T-cell (primary cell): ENCODE data around the gene CNTNAP2. TPM values are rescaled to one million over a fixed set of nuclear protein-coding genes. Genes with fewer than 3 reads are reported as not detected.
"Not testable (repeated sequence)": the region's sequence is repeated elsewhere in the genome, so short reads cannot be mapped to it uniquely, and the experiment has no call there.

Experiments used
- ATAC-seq, 4 experiments: fragments of 200-7000 bp in 3 of 4; fragments of 150-1000 bp in 1 of 4; cut with Tn5 transposase; replicated peaks in 1 of 4; 1 replicate in 3 of 4; 2 replicates in 1 of 4; pipeline ENCODE4 v1.10.0; 2021; ENCODE audit warnings: moderate library complexity in 3 of 4, mild to moderate bottlenecking in 2 of 4, moderate number of reproducible peaks in 1 of 4
- CTCF ChIA-PET, 2 donors: fragments of 300-600 bp; sonication (Branson Sonifier 250); formaldehyde crosslinking; loops; one replicate each; lab custom pipeline; 2022; ENCODE audit warnings: antibody characterized with exemption in 2 of 2; lab: Charles Lee
- POLR2A ChIA-PET, 2 donors: fragments of 300-600 bp; sonication (Branson Sonifier 250); formaldehyde crosslinking; loops; one replicate each; lab custom pipeline; 2022; ENCODE audit warnings: antibody characterized with exemption in 2 of 2; lab: Charles Lee
- DNase-seq, 35 experiments: peaks; one replicate each; pipeline versions ENCODE4 v3.0.0 to v3.0.0-alpha.2; 2013 to 2023
- H3K27ac ChIP-seq: one replicate; pipeline ENCODE4 v1.5.1; 2013; ENCODE audit warnings: low read length
- H3K27me3 ChIP-seq, 2 experiments: replicated peaks in 1 of 2; 1 replicate in 1 of 2; 2 replicates in 1 of 2; pipeline versions ENCODE4 v1.6.1 to v1.7.0; 2013; ENCODE audit warnings: low read length in 1 of 2, mixed read lengths in 1 of 2; ENCODE audit not compliant: control insufficient read depth in 2 of 2, insufficient read depth in 2 of 2; ENCODE audit errors: extremely low read depth in 1 of 2
- H3K36me3 ChIP-seq, 2 donors: 1 replicate in 1 of 2; 2 replicates in 1 of 2; pipeline versions ENCODE4 v1.6.1 to v1.7.0; 2013; ENCODE audit warnings: low read length in 1 of 2; ENCODE audit not compliant: control insufficient read depth in 2 of 2, insufficient read depth in 1 of 2; ENCODE audit errors: extremely low read depth in 1 of 2
- H3K4me1 ChIP-seq, 2 experiments: 1 replicate in 1 of 2; 2 replicates in 1 of 2; pipeline versions ENCODE4 v1.6.1 to v1.7.0; 2013; ENCODE audit warnings: low read length in 2 of 2, mixed read lengths in 1 of 2; ENCODE audit not compliant: insufficient read depth in 2 of 2, control insufficient read depth in 1 of 2; ENCODE audit errors: extremely low read depth in 1 of 2
- H3K4me3 ChIP-seq, 2 donors: 1 replicate in 1 of 2; 2 replicates in 1 of 2; pipeline versions ENCODE4 v1.5.1 to v1.7.0; 2013; ENCODE audit warnings: mild to moderate bottlenecking in 2 of 2, low read length in 1 of 2, moderate library complexity in 1 of 2; ENCODE audit not compliant: control insufficient read depth in 1 of 2; ENCODE audit errors: extremely low read depth in 1 of 2
- H3K9me3 ChIP-seq: 2 replicates; pipeline ENCODE4 v1.7.0; 2013
- H3K27ac Mint-ChIP-seq, 2 donors: one replicate each; pipeline ENCODE4 v1.8.0; 2020 to 2021; ENCODE audit warnings: mild to moderate bottlenecking in 2 of 2, mixed read lengths in 2 of 2
- H3K27me3 Mint-ChIP-seq, 2 donors: one replicate each; pipeline ENCODE4 v1.8.0; 2021 to 2022; ENCODE audit warnings: mixed read lengths in 2 of 2
- H3K36me3 Mint-ChIP-seq: one replicate; pipeline ENCODE4 v1.8.0; 2021; ENCODE audit warnings: mixed read lengths
- H3K4me1 Mint-ChIP-seq, 3 donors: one replicate each; pipeline ENCODE4 v1.8.0; 2020 to 2022; ENCODE audit warnings: mixed read lengths in 3 of 3, mild to moderate bottlenecking in 1 of 3
- H3K4me3 Mint-ChIP-seq, 3 donors: one replicate each; pipeline ENCODE4 v1.8.0; 2020 to 2022; ENCODE audit warnings: mild to moderate bottlenecking in 3 of 3, mixed read lengths in 3 of 3, moderate library complexity in 3 of 3
- H3K9me3 Mint-ChIP-seq, 3 donors: one replicate each; pipeline ENCODE4 v1.8.0; 2020 to 2022; ENCODE audit warnings: mixed read lengths in 3 of 3
- WGBS: methylation state at CpG from one replicate; pipeline ENCODE4 v1.1.5; 2013; ENCODE audit warnings: missing lambda C conversion rate; ENCODE audit not compliant: insufficient coverage; 5-methylcytosine and 5-hydroxymethylcytosine counted together
- total RNA-seq, 35 experiments: library from RNA in 6 of 35; stranded (reverse) in 6 of 35; fragments of 120-200 nt in 1 of 35; gene quantifications; one replicate each; pipeline versions ENCODE4 v1.2.1 to v1.2.4 and lab custom pipeline; 2013 to 2026

Gene CNTNAP2
- total RNA-seq, 5 donors from 2014 or later (not counting 1 experiment from before 2014, with no cell fraction given): 0.15 to 0.72 (median 0.21) TPM

GRCh38 chr7:147586526-147586925 is 1469.9 kb downstream of the CNTNAP2 start:
- H3K27ac ChIP-seq: no peak overlapping the region
- H3K4me1 ChIP-seq: no peaks in the 10 kb centered on the region
- H3K9me3 ChIP-seq: no peaks in the 10 kb centered on the region
- no peak for ATAC-seq
- no CpG with 5 or more reads among the region's 1 CpG for WGBS
- POLR2A ChIA-PET: no interaction called here
- Mint-ChIP-seq H3K27ac (no peak overlapping the region), H3K27me3 (no peaks in the 10 kb centered on the region), H3K4me3 (no peak overlapping the region), H3K9me3 (peaks cover 0 to 4% (median 0%) of the 10 kb centered on the region in 3 donors), H3K36me3 (no peaks in the 10 kb centered on the region), H3K4me1 (no peaks in the 10 kb centered on the region)
- CTCF ChIA-PET: no interaction called here
- no peaks in the 10 kb centered on the region for H3K27me3 ChIP-seq
- no peaks in the 10 kb centered on the region for H3K36me3 ChIP-seq
- no peak overlapping the region for H3K4me3 ChIP-seq
- DNase-seq: no peak

DNA sequence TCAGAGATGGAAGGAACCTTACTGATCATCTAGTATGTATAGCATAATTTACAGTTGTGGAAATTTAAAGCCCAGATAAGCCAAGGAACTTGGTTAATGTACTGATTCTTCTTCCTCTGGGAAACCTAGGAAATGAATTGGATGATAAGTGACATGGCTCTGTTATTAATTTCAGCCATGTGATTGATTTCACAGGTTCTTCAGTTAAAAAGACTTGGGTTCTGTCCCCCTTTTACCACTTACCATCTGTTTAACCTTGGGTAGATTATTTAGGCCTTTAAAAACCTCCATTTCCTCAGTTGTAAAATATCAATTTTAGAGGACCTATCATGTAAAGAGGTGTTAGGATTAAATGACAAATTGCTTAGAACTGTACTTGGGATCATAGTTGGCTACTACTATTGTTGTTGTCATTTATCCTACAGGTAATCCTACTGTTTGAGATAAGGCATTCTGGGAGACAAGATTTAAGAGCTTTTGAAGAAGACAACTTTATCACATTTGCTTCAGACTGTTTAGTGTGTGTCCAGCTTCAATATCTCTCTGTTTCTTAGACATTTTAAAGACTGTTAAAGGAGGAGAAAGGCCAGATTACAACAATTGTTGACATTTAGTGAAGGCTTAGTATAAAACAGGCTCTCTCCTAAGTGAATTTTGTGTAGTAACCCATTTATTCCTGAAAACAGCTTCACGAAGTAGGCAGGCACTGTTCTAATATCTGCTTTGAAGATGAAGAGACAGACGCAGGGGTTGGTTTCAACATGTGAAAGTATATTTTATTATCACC is 1476.9 kb downstream of the CNTNAP2 start:
- Mint-ChIP-seq H3K36me3 (no peaks in the 10 kb centered on the region), H3K4me3 (no peak overlapping the region), H3K27me3 (no peaks in the 10 kb centered on the region), H3K27ac (no peak overlapping the region), H3K9me3 (peaks cover 0 to 34% (median 10%) of the 10 kb centered on the region in 3 donors), H3K4me1 (no peaks in the 10 kb centered on the region)
- POLR2A ChIA-PET: no interaction called here
- no peaks in the 10 kb centered on the region for H3K36me3 ChIP-seq
- H3K4me3 ChIP-seq: no peak overlapping the region
- WGBS: no CpG with 5 or more reads among the region's 2 CpGs
- ATAC-seq (no peak), DNase-seq (no peak)
- CTCF ChIA-PET: no interaction called here
- no peaks in the 10 kb centered on the region for H3K27me3 ChIP-seq
- no peak overlapping the region for H3K27ac ChIP-seq
- no peaks in the 10 kb centered on the region for H3K9me3 ChIP-seq
- H3K4me1 ChIP-seq: no peaks in the 10 kb centered on the region

- ATAC-seq: no peak
- H3K9me3 Mint-ChIP-seq: peaks cover 3 to 42% (median 11%) of the 10 kb centered on the region in 3 donors
Observed at GRCh38 chr7:147595042-147595441, 1478.4 kb downstream of the CNTNAP2 start.

DNA sequence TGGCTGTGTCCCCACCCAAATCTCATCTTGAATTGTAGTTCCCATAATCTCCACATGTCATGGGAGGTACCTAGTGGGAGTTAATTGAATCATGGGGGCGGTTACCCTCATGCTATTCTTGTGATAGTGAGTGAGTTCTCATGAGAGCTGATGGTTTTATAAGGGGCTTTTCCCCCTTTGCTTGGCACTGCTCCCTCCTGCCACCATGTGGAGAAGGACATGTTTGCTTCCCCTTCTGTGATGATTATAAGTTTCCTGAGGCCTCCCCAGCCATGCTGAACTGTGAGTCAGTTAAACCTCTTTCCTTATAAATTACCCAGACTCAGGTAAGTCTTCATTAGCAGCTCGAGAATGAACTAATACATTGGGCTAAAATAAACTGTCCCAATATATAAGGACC is 1482.1 kb downstream of the CNTNAP2 start:
- H3K27me3 Mint-ChIP-seq, H3K36me3 ChIP-seq, CTCF ChIA-PET, H3K27ac Mint-ChIP-seq, H3K4me1 ChIP-seq, POLR2A ChIA-PET, H3K4me1 Mint-ChIP-seq, H3K9me3 ChIP-seq, H3K36me3 Mint-ChIP-seq, H3K27ac ChIP-seq, DNase-seq, H3K4me3 Mint-ChIP-seq, H3K27me3 ChIP-seq, ATAC-seq, H3K4me3 ChIP-seq: not testable (repeated sequence)
- WGBS: 0% methylated on average over 1 of the region's 2 CpGs
- peaks cover 3 to 43% (median 13%) of the 10 kb centered on the region in 3 donors for H3K9me3 Mint-ChIP-seq

More at GRCh38 chr7:147595042-147595441, 1478.4 kb downstream of the CNTNAP2 start:
- WGBS: 83% methylated on average over 1 of the region's 1 CpG
- DNase-seq: no peak
- Mint-ChIP-seq H3K27ac (no peak overlapping the region), H3K36me3 (no peaks in the 10 kb centered on the region), H3K4me3 (no peak overlapping the region), H3K27me3 (no peaks in the 10 kb centered on the region), H3K4me1 (no peaks in the 10 kb centered on the region)
- Histone ChIP-seq H3K9me3 (no peaks in the 10 kb centered on the region), H3K4me3 (no peak overlapping the region), H3K27me3 (no peaks in the 10 kb centered on the region), H3K4me1 (no peaks in the 10 kb centered on the region), H3K36me3 (no peaks in the 10 kb centered on the region), H3K27ac (no peak overlapping the region)
- ChIA-PET CTCF (no interaction called here), POLR2A (no interaction called here)

DNA sequence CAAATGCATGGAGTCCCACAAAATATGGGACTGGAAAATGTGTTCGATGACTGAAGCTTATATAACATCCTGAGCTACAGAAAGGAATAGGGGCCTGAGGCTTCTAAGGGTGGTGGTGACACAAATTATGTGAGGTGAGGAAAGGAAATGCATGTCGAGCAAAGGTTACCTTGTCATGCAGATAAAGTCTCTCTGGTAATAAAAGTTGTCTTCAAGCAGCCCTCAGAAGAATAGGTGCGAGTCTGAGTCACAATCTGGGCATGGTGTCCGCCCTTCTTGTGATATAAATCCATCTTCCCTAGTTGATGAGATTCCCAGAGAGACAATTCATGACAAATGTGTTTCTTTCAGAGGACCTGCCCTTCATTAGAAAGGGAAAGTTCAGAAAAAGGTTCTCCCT is 1488.7 kb downstream of the CNTNAP2 start:
- CTCF ChIA-PET: no interaction called here
- DNase-seq: no peak
- Mint-ChIP-seq H3K36me3 (no peaks in the 10 kb centered on the region), H3K27ac (no peak overlapping the region), H3K4me3 (no peak overlapping the region), H3K27me3 (no peaks in the 10 kb centered on the region), H3K9me3 (peaks cover 0 to 18% (median 16%) of the 10 kb centered on the region in 3 donors), H3K4me1 (no peaks in the 10 kb centered on the region)
- Histone ChIP-seq H3K9me3 (no peaks in the 10 kb centered on the region), H3K36me3 (no peaks in the 10 kb centered on the region), H3K4me1 (no peaks in the 10 kb centered on the region), H3K27me3 (no peaks in the 10 kb centered on the region), H3K27ac (no peak overlapping the region), H3K4me3 (no peak overlapping the region)
- ATAC-seq: no peak
- 14% methylated on average over 1 of the region's 4 CpGs for WGBS
- POLR2A ChIA-PET: no interaction called here

- Mint-ChIP-seq H3K9me3 (peaks cover 2 to 11% (median 8%) of the 10 kb centered on the region in 3 donors), H3K4me3 (no peak overlapping the region), H3K4me1 (no peaks in the 10 kb centered on the region), H3K27ac (no peak overlapping the region), H3K27me3 (no peaks in the 10 kb centered on the region), H3K36me3 (no peaks in the 10 kb centered on the region)
- WGBS: 100% methylated on average over 1 of the region's 5 CpGs
- no peaks in the 10 kb centered on the region for H3K9me3 ChIP-seq
- H3K4me3 ChIP-seq: no peak overlapping the region
- ATAC-seq (no peak), DNase-seq (no peak)
- no peaks in the 10 kb centered on the region for H3K4me1 ChIP-seq
- H3K27ac ChIP-seq: no peak overlapping the region
- H3K27me3 ChIP-seq: no peaks in the 10 kb centered on the region
- H3K36me3 ChIP-seq: no peaks in the 10 kb centered on the region
- ChIA-PET CTCF (no interaction called here), POLR2A (no interaction called here)
Observed at GRCh38 chr7:147607157-147607800, 1490.7 kb downstream of the CNTNAP2 start.
